H1 (cell line): ENCODE data around the gene HS6ST3. TPM values are rescaled to one million over a fixed set of nuclear protein-coding genes. Genes with fewer than 3 reads are reported as not detected.

Source experiments
- CTCF ChIA-PET: fragments of 300-600 bp; sonication (Branson Sonifier 250); formaldehyde crosslinking; loops from one replicate; lab custom pipeline; 2021; ENCODE audit not compliant: partially characterized antibody; lab: Charles Lee
- POLR2A ChIA-PET: fragments of 300-600 bp; sonication (Branson Sonifier 250); formaldehyde crosslinking; loops from one replicate; lab custom pipeline; 2021; ENCODE audit warnings: inconsistent platforms; ENCODE audit not compliant: partially characterized antibody; lab: Charles Lee
- DNase-seq, 2 experiments: peaks; one replicate each; pipeline versions ENCODE4 v3.0.0 to v3.0.0-alpha.2; 2010 to 2022; ENCODE audit warnings: low spot score in 2 of 2, low read depth in 1 of 2, mixed read lengths in 1 of 2
- FAIRE-seq: peaks from 2 replicates; lab custom pipeline; 2011; peaks lifted over from hg19 to GRCh38; lab: Jason Lieb, UNC
- H2AFZ ChIP-seq: 2 replicates; pipeline ENCODE4 v1.8.1; 2012; ENCODE audit warnings: low read length, inconsistent platforms
- H2AK5ac ChIP-seq: 2 replicates; pipeline ENCODE4 v1.6.1; 2013; ENCODE audit warnings: low read depth, low read length
- H2BK120ac ChIP-seq: replicated peaks from 2 replicates; pipeline ENCODE3; 2013; ENCODE audit warnings: low read depth, low read length, inconsistent platforms
- H2BK12ac ChIP-seq: 2 replicates; pipeline ENCODE4 v1.6.1; 2013; ENCODE audit warnings: low read depth, low read length
- H2BK15ac ChIP-seq: 2 replicates; pipeline ENCODE4 v1.6.1; 2013; ENCODE audit warnings: low read length
- H2BK20ac ChIP-seq: 2 replicates; pipeline ENCODE4 v1.6.1; 2013; ENCODE audit warnings: low read length
- H2BK5ac ChIP-seq: 2 replicates; pipeline ENCODE4 v1.6.1; 2013; ENCODE audit warnings: low read depth, low read length
- H3K14ac ChIP-seq: 2 replicates; pipeline ENCODE4 v1.6.1; 2013; ENCODE audit warnings: inconsistent platforms; ENCODE audit not compliant: insufficient read length
- H3K18ac ChIP-seq: 2 replicates; pipeline ENCODE4 v1.6.1; 2013; ENCODE audit warnings: low read length; ENCODE audit errors: extremely low read depth
- H3K23ac ChIP-seq: 2 replicates; pipeline ENCODE4 v1.6.1; 2013; ENCODE audit warnings: inconsistent platforms; ENCODE audit not compliant: insufficient read length
- H3K23me2 ChIP-seq: 2 replicates; pipeline ENCODE4 v1.6.1; 2013; ENCODE audit warnings: low read depth, low read length
- H3K27ac ChIP-seq: 2 replicates; pipeline ENCODE4 v1.6.1; 2011; ENCODE audit warnings: low read depth, low read length, inconsistent platforms
- H3K27me3 ChIP-seq, 4 experiments: replicated peaks in 1 of 4; 1 replicate in 1 of 4; 2 replicates in 3 of 4; pipeline versions ENCODE4 v1.6.1 to v1.8.1; 2011 to 2013; ENCODE audit warnings: low read length in 3 of 4, mild to moderate bottlenecking in 3 of 4, inconsistent platforms in 2 of 4, mixed read lengths in 2 of 4, moderate library complexity in 1 of 4; ENCODE audit not compliant: control insufficient read depth in 3 of 4, insufficient read depth in 3 of 4; ENCODE audit errors: extremely low read depth in 1 of 4
- H3K36me3 ChIP-seq, 4 experiments: 2 replicates each; pipeline versions ENCODE4 v1.6.1 to v1.8.1; 2011 to 2013; ENCODE audit warnings: mild to moderate bottlenecking in 4 of 4, low read length in 3 of 4, moderate library complexity in 2 of 4, control low read depth in 1 of 4, inconsistent platforms in 1 of 4; ENCODE audit not compliant: insufficient read depth in 4 of 4, control insufficient read depth in 2 of 4
- H3K4ac ChIP-seq: replicated peaks from 2 replicates; pipeline ENCODE3; 2013; ENCODE audit warnings: low read length, low read depth, mixed read lengths, inconsistent platforms; ENCODE audit not compliant: insufficient read length
- H3K4me1 ChIP-seq, 4 experiments: replicated peaks in 1 of 4; 1 replicate in 1 of 4; 2 replicates in 3 of 4; pipeline versions ENCODE4 v1.6.1 to v1.8.1; 2011 to 2013; ENCODE audit warnings: low read length in 3 of 4, inconsistent platforms in 2 of 4, mixed read lengths in 1 of 4; ENCODE audit not compliant: insufficient read depth in 4 of 4, control insufficient read depth in 3 of 4
- H3K4me2 ChIP-seq, 2 experiments: 2 replicates each; pipeline versions ENCODE4 v1.6.1 to v1.8.1; 2011 to 2013; ENCODE audit warnings: low read depth in 2 of 2, low read length in 2 of 2, control low read depth in 1 of 2, inconsistent platforms in 1 of 2, mild to moderate bottlenecking in 1 of 2; ENCODE audit not compliant: insufficient read depth in 1 of 2
- H3K4me3 ChIP-seq, 4 experiments: fragments of 200-600, 300-600 bp in 1 of 4; sonication (generic), shearing (Covaris generic), sonication (Bioruptor Twin) in 1 of 4; 2 replicates each; pipeline versions ENCODE4 v1.5.1 to v1.8.1; 2011 to 2016; ENCODE audit warnings: low read length in 4 of 4, low read depth in 3 of 4, control low read depth in 2 of 4, inconsistent platforms in 2 of 4, mild to moderate bottlenecking in 2 of 4, mixed read lengths in 1 of 4, moderate library complexity in 1 of 4; ENCODE audit not compliant: insufficient read depth in 2 of 4; ENCODE audit errors: extremely low read depth in 1 of 4
- H3K56ac ChIP-seq: replicated peaks from 2 replicates; pipeline ENCODE3; 2013; ENCODE audit warnings: low read depth, mild to moderate bottlenecking, mixed read lengths, low read length, inconsistent platforms; ENCODE audit not compliant: insufficient read length
- H3K79me1 ChIP-seq: 2 replicates; pipeline ENCODE4 v1.6.1; 2013; ENCODE audit warnings: low read depth, low read length, control low read depth
- H3K79me2 ChIP-seq, 2 experiments: 2 replicates each; pipeline versions ENCODE4 v1.6.1 to v1.8.1; 2012 to 2013; ENCODE audit warnings: low read length in 2 of 2, mild to moderate bottlenecking in 2 of 2, inconsistent platforms in 1 of 2; ENCODE audit not compliant: insufficient read depth in 2 of 2, control insufficient read depth in 1 of 2
- H3K9ac ChIP-seq, 4 experiments: replicated peaks in 1 of 4; 1 replicate in 1 of 4; 2 replicates in 3 of 4; pipeline versions ENCODE4 v1.6.1 to v1.8.1; 2011 to 2013; ENCODE audit warnings: low read depth in 3 of 4, low read length in 3 of 4, control low read depth in 2 of 4, mild to moderate bottlenecking in 2 of 4, moderate library complexity in 2 of 4, inconsistent platforms in 1 of 4; ENCODE audit errors: extremely low read depth in 1 of 4
- H3K9me3 ChIP-seq, 2 experiments: 2 replicates each; pipeline versions ENCODE4 v1.6.1 to v1.8.1; 2012 to 2013; ENCODE audit warnings: mild to moderate bottlenecking in 2 of 2, moderate library complexity in 2 of 2, control low read depth in 1 of 2, inconsistent platforms in 1 of 2, low read depth in 1 of 2, low read length in 1 of 2, mixed read lengths in 1 of 2; ENCODE audit not compliant: insufficient read depth in 2 of 2
- H4K20me1 ChIP-seq, 2 experiments: replicated peaks in 1 of 2; 2 replicates each; pipeline versions ENCODE3 to v1.8.1; 2011 to 2013; ENCODE audit warnings: inconsistent platforms in 2 of 2, low read length in 2 of 2, mild to moderate bottlenecking in 1 of 2; ENCODE audit not compliant: insufficient read depth in 2 of 2, control insufficient read depth in 1 of 2
- H4K5ac ChIP-seq: 2 replicates; pipeline ENCODE4 v1.6.1; 2013; ENCODE audit warnings: low read length, low read depth, mixed read lengths, inconsistent platforms; ENCODE audit not compliant: insufficient read length
- H4K8ac ChIP-seq: 2 replicates; pipeline ENCODE4 v1.8.0; 2013; ENCODE audit warnings: mild to moderate bottlenecking, moderate library complexity, low read length, inconsistent platforms; ENCODE audit not compliant: insufficient read depth; ENCODE audit errors: extremely low read depth
- H4K91ac ChIP-seq: replicated peaks from 2 replicates; pipeline ENCODE3; 2013; ENCODE audit warnings: low read length, mixed read lengths, inconsistent platforms; ENCODE audit not compliant: insufficient read length
- BACH1 ChIP-seq: IDR thresholded peaks from 2 replicates; pipeline ENCODE4 v1.6.1; 2012; ENCODE audit warnings: low read length, improper control_type of control experiment
- CEBPB ChIP-seq: IDR thresholded peaks from 2 replicates; pipeline ENCODE4 v1.6.1; 2012; ENCODE audit warnings: low read depth, low read length
- HDAC2 ChIP-seq, 2 experiments: fragments of 300-600 bp in 1 of 2; sonication (generic) in 1 of 2; IDR thresholded peaks; 2 replicates each; pipeline ENCODE4 v1.6.1; 2011 to 2012; ENCODE audit warnings: low read depth in 2 of 2, low read length in 2 of 2, mild to moderate bottlenecking in 2 of 2, moderate library complexity in 2 of 2, borderline replicate concordance in 1 of 2, inconsistent platforms in 1 of 2
- JUND ChIP-seq: IDR thresholded peaks from 2 replicates; pipeline ENCODE4 v1.6.1; 2011; ENCODE audit warnings: mild to moderate bottlenecking, improper control_type of control experiment, low read length
- POLR2A ChIP-seq, 2 experiments: IDR thresholded peaks; 1 replicate in 1 of 2; 2 replicates in 1 of 2; pipeline ENCODE4 v1.6.1; 2011; ENCODE audit warnings: low read depth in 2 of 2, low read length in 2 of 2, mild to moderate bottlenecking in 2 of 2; ENCODE audit errors: control extremely low read depth in 1 of 2
- RAD21 ChIP-seq, 2 experiments: IDR thresholded peaks in 1 of 2; conservative IDR thresholded peaks in 1 of 2; 2 replicates each; pipeline ENCODE4 v1.6.1; 2011; ENCODE audit warnings: low read depth in 2 of 2, low read length in 2 of 2, improper control_type of control experiment in 1 of 2, inconsistent platforms in 1 of 2, mild to moderate bottlenecking in 1 of 2, moderate library complexity in 1 of 2
- SP4 ChIP-seq: IDR thresholded peaks from 2 replicates; pipeline ENCODE4 v1.6.1; 2012; ENCODE audit warnings: low read length, inconsistent platforms
- TCF12 ChIP-seq: IDR thresholded peaks from 2 replicates; pipeline ENCODE4 v1.6.1; 2011; ENCODE audit warnings: low read depth, mild to moderate bottlenecking, low read length
- TEAD4 ChIP-seq: IDR thresholded peaks from 2 replicates; pipeline ENCODE4 v1.6.1; 2012; ENCODE audit warnings: low read depth, low read length, inconsistent platforms, mixed read lengths
- WGBS, 2 experiments: shearing (Covaris generic) in 1 of 2; methylation state at CpG; one replicate each; pipeline versions ENCODE4 v1.1.6 to v1.1.7; 2013 to 2015; ENCODE audit warnings: low lambda C conversion rate in 2 of 2, mixed read lengths in 2 of 2, inconsistent platforms in 1 of 2, low coverage in 1 of 2, missing lambda C conversion rate in 1 of 2; ENCODE audit not compliant: insufficient replicate concordance in 2 of 2, insufficient coverage in 1 of 2, insufficient read length in 1 of 2; ENCODE audit errors: extremely low coverage in 1 of 2, missing lambda C conversion rate in 1 of 2; 5-methylcytosine and 5-hydroxymethylcytosine counted together
- polyA plus RNA-seq, 7 experiments: library from polyadenylated mRNA; depleted of rRNA in 3 of 7; stranded (reverse) in 5 of 7; unstranded in 2 of 7; fragments of >200 nt in 5 of 7; fragments of 200-250 nt in 2 of 7; gene quantifications; 1 replicate in 5 of 7; 2 replicates in 1 of 7; 4 replicates in 1 of 7; pipeline versions ENCODE4 v1.2.1 to v1.2.3, GENCODE V29; 2011 to 2013; ENCODE audit warnings: missing spikeins in 2 of 7, mixed read lengths in 2 of 7
- total RNA-seq: library from RNA; stranded (reverse); fragmentation: NEBNext Ultra II Directional; extraction: Animal tissue kit (Norgen Biotek cat#: 25700); gene quantifications from 2 replicates; pipeline ENCODE4 v1.2.1, GENCODE V29; 2021
- TF ChIP-seq, protein P1 (sequence below): IDR thresholded peaks from 2 replicates; pipeline ENCODE4 v1.6.1; 2012; ENCODE audit warnings: inconsistent platforms
- TF ChIP-seq, protein P2 (sequence below): IDR thresholded peaks from 2 replicates; pipeline ENCODE4 v1.6.1; 2011; ENCODE audit warnings: low read length, improper control_type of control experiment
- TF ChIP-seq, protein P3 (sequence below): IDR thresholded peaks from 2 replicates; pipeline ENCODE4 v1.6.1; 2011; ENCODE audit warnings: low read depth, mild to moderate bottlenecking, low read length; ENCODE audit not compliant: insufficient read depth

HS6ST3 gene
- total and polyA plus RNA-seq, 2 of the 8 experiments (the other 6 are each of a cell fraction or from before 2014, with no cell fraction given) = 0.45 to 1.2 TPM

- ChIA-PET POLR2A (no interaction called here), CTCF (interaction anchor here (0.8 to 1.9 kb wide), 7 partner anchors 11 to 183 kb away, joined by 3 to 8 read pairs (median 3); no protein-coding TSS in a partner anchor)
- DNase-seq = no peak
- no peak overlapping the region for H2BK15ac ChIP-seq
- H4K20me1 ChIP-seq = no peaks in the 10 kb centered on the region
- H3K79me1 ChIP-seq = no peaks in the 10 kb centered on the region
- no peak overlapping the region for H3K27ac ChIP-seq
- TF ChIP-seq SP4 = no peak
- no peak for TF ChIP-seq JUND
- TF ChIP-seq, protein P1, sequence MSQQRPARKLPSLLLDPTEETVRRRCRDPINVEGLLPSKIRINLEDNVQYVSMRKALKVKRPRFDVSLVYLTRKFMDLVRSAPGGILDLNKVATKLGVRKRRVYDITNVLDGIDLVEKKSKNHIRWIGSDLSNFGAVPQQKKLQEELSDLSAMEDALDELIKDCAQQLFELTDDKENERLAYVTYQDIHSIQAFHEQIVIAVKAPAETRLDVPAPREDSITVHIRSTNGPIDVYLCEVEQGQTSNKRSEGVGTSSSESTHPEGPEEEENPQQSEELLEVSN = no peak
- TF ChIP-seq TEAD4 = no peak
- no peak for TF ChIP-seq BACH1
- no peak for TF ChIP-seq TCF12
- no peak for TF ChIP-seq POLR2A (IDR thresholded peaks at IDR 0.05; ENCODE audit: control extremely low read depth in 1 of 2, low read depth in 2 of 2, low read length in 2 of 2)
- TF ChIP-seq, protein P2, sequence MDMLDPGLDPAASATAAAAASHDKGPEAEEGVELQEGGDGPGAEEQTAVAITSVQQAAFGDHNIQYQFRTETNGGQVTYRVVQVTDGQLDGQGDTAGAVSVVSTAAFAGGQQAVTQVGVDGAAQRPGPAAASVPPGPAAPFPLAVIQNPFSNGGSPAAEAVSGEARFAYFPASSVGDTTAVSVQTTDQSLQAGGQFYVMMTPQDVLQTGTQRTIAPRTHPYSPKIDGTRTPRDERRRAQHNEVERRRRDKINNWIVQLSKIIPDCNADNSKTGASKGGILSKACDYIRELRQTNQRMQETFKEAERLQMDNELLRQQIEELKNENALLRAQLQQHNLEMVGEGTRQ = no peak
- TF ChIP-seq CEBPB = no peak
- TF ChIP-seq, protein P3, sequence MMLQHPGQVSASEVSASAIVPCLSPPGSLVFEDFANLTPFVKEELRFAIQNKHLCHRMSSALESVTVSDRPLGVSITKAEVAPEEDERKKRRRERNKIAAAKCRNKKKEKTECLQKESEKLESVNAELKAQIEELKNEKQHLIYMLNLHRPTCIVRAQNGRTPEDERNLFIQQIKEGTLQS = no peak
- TF ChIP-seq HDAC2 (IDR thresholded peaks at IDR 0.05; ENCODE audit: borderline replicate concordance in 1 of 2, low read depth in 2 of 2, low read length in 2 of 2) = no peak
- TF ChIP-seq RAD21 (IDR thresholded peaks at IDR 0.05 in 1 of 2, conservative IDR thresholded peaks at IDR 0.05 in 1 of 2; ENCODE audit: low read depth in 2 of 2, low read length in 2 of 2) = no peak
- H2BK20ac ChIP-seq = no peak overlapping the region
- no peak overlapping the region for H3K56ac ChIP-seq
- H3K36me3 ChIP-seq = no peaks in the 10 kb centered on the region
- no peaks in the 10 kb centered on the region for H3K79me2 ChIP-seq
- H2AFZ ChIP-seq = no peak overlapping the region
- H3K4me1 ChIP-seq = no peaks in the 10 kb centered on the region
- H3K18ac ChIP-seq = no peak overlapping the region
- H4K91ac ChIP-seq = no peak overlapping the region
- H4K8ac ChIP-seq = no peak overlapping the region
- H3K4me2 ChIP-seq = no peak overlapping the region
- no peak overlapping the region for H3K4me3 ChIP-seq
- no peak overlapping the region for H3K14ac ChIP-seq
- no peak overlapping the region for H2AK5ac ChIP-seq
- H3K9me3 ChIP-seq = no peaks in the 10 kb centered on the region
- H3K23ac ChIP-seq = no peak overlapping the region
- no peak for FAIRE-seq
- 93% methylated on average over 4 of the region's 4 CpGs; no CpG with 5 or more reads in 1 of the 2 experiments for whole genome bisulfite sequencing, 2 experiments
- H3K9ac ChIP-seq = no peak overlapping the region
- H2BK5ac ChIP-seq = no peak overlapping the region
- no peaks in the 10 kb centered on the region for H3K23me2 ChIP-seq
- H3K27me3 ChIP-seq = no peaks in the 10 kb centered on the region
- no peak overlapping the region for H3K4ac ChIP-seq
- H4K5ac ChIP-seq = no peak overlapping the region
- H2BK12ac ChIP-seq = no peak overlapping the region
- H2BK120ac ChIP-seq = no peak overlapping the region
These were observed 745.6 kb downstream of the HS6ST3 start for GRCh38 chr13:96835546-96835945.
